GM20000 (cell line): ENCODE measurements around the gene ZCCHC17.

Source experiments
- DNase-seq: peaks from one replicate; pipeline ENCODE4 v3.0.0; 2012; ENCODE audit warnings: low spot score
- CTCF ChIP-seq: IDR thresholded peaks from 2 replicates; pipeline ENCODE4 v1.5.1; 2012; ENCODE audit warnings: mild to moderate bottlenecking, control low read depth; ENCODE audit errors: extremely low read depth, missing control alignments

Gene ZCCHC17

GRCh38 chr1:31412732-31413404 lies 116.0 kb downstream of the ZCCHC17 start, which contains the start of gene SERINC2:
Gene SERINC2 (plus strand): TSS chr1:31413213. CDS start chr1:31413266, 53 bp downstream.
- peak; percentile 86 for DNase-seq
- TF ChIP-seq CTCF: no peak

- TF ChIP-seq CTCF: no peak
- DNase-seq: peak; percentile 54
These were observed 116.7 kb downstream of the ZCCHC17 start for GRCh38 chr1:31413405-31414001.
